ENCODE data around the gene SCAPER. TPM values are rescaled to one million over a fixed set of nuclear protein-coding genes. Genes with fewer than 3 reads are reported as not detected.

Gene SCAPER
- total and polyA plus RNA-seq, 10 donors, result 3.9 to 53.3 (median 34.0) TPM

DNA sequence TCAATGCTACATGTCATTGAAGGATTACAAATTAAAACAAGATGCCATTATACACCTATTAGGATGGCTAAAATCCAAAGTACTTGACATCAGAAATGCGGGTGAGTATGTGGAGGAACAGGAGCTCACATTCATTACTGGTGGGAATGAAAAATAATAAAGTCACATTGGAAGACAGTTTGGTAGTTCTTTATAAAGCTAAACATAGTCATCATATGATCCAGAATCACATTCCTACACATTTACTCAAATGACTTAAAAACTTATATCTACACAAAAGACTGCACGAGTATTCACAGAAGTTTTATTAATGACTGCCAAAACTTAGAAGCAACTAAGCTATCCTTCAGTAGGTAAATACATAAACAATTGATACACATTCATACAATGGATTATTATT lies 421.4 kb downstream of the SCAPER start:
- no peak for DNase-seq
- no peaks in the 10 kb centered on the region for H3K9me3 ChIP-seq
- no peak overlapping the region for H3K4me3 ChIP-seq
- intact Hi-C loops (cut with DNase I; ENCODE audit: low total_unique reads), result no loop called here
- no peaks in the 10 kb centered on the region for H3K27me3 ChIP-seq (replicated peaks in 1 of 7)
- TF ChIP-seq, protein P1, sequence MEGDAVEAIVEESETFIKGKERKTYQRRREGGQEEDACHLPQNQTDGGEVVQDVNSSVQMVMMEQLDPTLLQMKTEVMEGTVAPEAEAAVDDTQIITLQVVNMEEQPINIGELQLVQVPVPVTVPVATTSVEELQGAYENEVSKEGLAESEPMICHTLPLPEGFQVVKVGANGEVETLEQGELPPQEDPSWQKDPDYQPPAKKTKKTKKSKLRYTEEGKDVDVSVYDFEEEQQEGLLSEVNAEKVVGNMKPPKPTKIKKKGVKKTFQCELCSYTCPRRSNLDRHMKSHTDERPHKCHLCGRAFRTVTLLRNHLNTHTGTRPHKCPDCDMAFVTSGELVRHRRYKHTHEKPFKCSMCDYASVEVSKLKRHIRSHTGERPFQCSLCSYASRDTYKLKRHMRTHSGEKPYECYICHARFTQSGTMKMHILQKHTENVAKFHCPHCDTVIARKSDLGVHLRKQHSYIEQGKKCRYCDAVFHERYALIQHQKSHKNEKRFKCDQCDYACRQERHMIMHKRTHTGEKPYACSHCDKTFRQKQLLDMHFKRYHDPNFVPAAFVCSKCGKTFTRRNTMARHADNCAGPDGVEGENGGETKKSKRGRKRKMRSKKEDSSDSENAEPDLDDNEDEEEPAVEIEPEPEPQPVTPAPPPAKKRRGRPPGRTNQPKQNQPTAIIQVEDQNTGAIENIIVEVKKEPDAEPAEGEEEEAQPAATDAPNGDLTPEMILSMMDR (IDR thresholded peaks at IDR 0.05 in 8 of 11, conservative IDR thresholded peaks at IDR 0.05 in 3 of 11), result no peak
- TF ChIP-seq POLR2AphosphoS5 (IDR thresholded peaks at IDR 0.05), result no peak
- no peak for TF ChIP-seq POLR2A (IDR thresholded peaks at IDR 0.05)
- H3K4me1 ChIP-seq, result no peaks in the 10 kb centered on the region
- no peak overlapping the region for H3K27ac ChIP-seq
- H3K36me3 ChIP-seq, result no peaks in the 10 kb centered on the region
- WGBS, 5 donors, result 95 to 100% (median 97%) methylated on average over 2 of the region's 2 CpGs

DNA sequence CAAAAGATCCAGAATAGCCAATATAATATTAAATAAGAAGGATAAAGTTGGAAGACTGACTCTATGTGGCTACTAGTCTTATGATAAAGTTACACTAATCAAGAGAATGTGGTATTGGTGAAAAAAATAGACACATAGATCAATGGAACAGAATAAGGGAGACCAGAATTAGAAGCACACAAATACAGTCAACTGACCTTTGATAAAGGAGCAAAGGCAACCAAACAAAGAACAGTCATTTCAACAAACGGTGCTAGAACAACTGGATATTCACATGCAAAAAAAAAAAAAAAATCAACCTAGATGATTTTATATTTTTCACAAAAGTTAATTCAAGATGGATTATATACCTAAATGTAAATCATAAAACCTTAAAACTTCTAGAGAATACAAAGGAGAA lies 422.1 kb downstream of the SCAPER start:
- Histone ChIP-seq H3K27ac (no peak overlapping the region), H3K9me3 (no peaks in the 10 kb centered on the region), H3K4me3 (no peak overlapping the region), H3K27me3 (replicated peaks in 1 of 7) (no peaks in the 10 kb centered on the region), H3K4me1 (no peaks in the 10 kb centered on the region), H3K36me3 (no peaks in the 10 kb centered on the region)
- TF ChIP-seq POLR2A (IDR thresholded peaks at IDR 0.05) (no peak), POLR2AphosphoS5 (IDR thresholded peaks at IDR 0.05) (no peak)
- intact Hi-C loops (cut with DNase I; ENCODE audit: low total_unique reads), result no loop called here
- no peak for DNase-seq
- WGBS, 5 donors, result 96 to 100% (median 98%) methylated on average over 1 of the region's 1 CpG

DNA sequence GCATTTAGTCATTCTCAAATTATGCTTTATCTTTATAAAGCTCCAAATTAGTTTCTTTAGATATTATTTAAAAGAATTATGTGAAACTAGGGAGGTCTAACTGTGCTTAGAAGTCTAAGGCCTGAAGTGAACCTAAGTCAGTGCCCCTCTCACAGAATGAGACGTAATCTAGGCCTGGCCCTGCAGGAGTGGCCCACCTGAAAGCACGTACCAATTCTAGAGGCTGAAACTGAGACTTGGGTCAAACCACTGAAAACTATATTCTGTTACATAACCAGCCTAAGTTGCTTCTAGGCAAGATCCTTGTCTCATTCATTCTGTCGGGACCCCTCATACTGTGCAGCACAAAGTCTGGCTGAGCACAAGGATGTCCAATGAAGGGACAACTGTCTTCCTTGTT lies 424.9 kb downstream of the SCAPER start:
- H3K27ac ChIP-seq, result no peak overlapping the region

DNA sequence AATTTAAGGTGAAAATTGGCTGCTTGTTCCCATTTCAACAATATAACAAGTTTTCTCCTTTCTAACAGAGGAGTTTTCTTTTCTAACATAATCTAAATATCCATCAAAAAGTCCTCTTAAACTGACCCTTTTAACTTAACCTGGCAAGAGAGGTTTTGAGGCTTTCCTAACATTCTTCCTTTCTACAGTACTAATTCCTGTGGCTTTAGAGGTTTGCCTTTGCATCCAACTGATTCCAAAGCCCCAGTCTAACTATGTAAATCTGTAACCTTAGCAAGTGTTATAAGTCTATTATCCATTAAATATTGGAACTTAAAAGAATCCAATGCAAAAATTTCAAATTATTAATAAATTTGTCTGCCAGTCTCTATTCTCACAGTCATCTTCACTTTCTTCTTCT lies 434.4 kb downstream of the SCAPER start:
- intact Hi-C loops (cut with DNase I; ENCODE audit: low total_unique reads), result no loop called here
- DNase-seq, result no peak
- Histone ChIP-seq H3K27ac (no peak overlapping the region), H3K4me3 (no peak overlapping the region), H3K36me3 (peaks cover 0 to 57% (median 21%) of the 10 kb centered on the region in 6 donors), H3K4me1 (no peaks in the 10 kb centered on the region), H3K27me3 (replicated peaks in 1 of 7) (no peaks in the 10 kb centered on the region), H3K9me3 (peaks cover 0 to 32% (median 17%) of the 10 kb centered on the region in 8 donors)
- TF ChIP-seq POLR2A (IDR thresholded peaks at IDR 0.05), result no peak
- no peak for TF ChIP-seq POLR2AphosphoS5 (IDR thresholded peaks at IDR 0.05)
- TF ChIP-seq, protein P1 (IDR thresholded peaks at IDR 0.05 in 8 of 11, conservative IDR thresholded peaks at IDR 0.05 in 3 of 11), result no peak

More for the DNA sequence above, 424.9 kb downstream of the SCAPER start:
- no peak overlapping the region for H3K4me3 ChIP-seq
- no peak for DNase-seq
- H3K36me3 ChIP-seq, result no peaks in the 10 kb centered on the region
- TF ChIP-seq, protein P1 (IDR thresholded peaks at IDR 0.05 in 8 of 11, conservative IDR thresholded peaks at IDR 0.05 in 3 of 11), result no peak
- TF ChIP-seq POLR2AphosphoS5 (IDR thresholded peaks at IDR 0.05), result no peak
- no peak for TF ChIP-seq POLR2A (IDR thresholded peaks at IDR 0.05)
- H3K4me1 ChIP-seq, result no peaks in the 10 kb centered on the region
- 87 to 96% (median 94%) methylated on average over 3 of the region's 3 CpGs for WGBS, 5 donors
- H3K27me3 ChIP-seq (replicated peaks in 1 of 7), result no peaks in the 10 kb centered on the region
- intact Hi-C loops (cut with DNase I; ENCODE audit: low total_unique reads), result no loop called here
- H3K9me3 ChIP-seq, result no peaks in the 10 kb centered on the region

DNA sequence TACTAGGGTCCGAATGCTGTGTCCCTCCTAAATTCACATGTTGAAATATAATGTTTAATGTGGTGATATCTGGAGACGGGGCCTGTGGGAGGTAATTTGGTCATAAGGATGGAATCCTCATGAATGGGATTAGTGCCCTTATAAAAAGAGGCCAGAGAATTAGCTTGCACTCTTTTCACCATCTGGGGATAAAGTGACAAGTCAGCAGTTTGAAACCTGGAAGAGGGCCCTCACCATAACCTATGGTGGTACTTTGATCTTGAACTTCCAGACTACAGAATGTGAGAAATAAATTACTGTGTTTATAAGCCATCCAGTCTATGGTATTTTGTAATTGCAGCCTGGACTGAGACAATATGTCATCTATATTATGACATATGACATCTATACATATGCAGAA lies 436.4 kb downstream of the SCAPER start:
- Histone ChIP-seq H3K36me3 (peaks cover 0 to 63% (median 21%) of the 10 kb centered on the region in 6 donors), H3K27ac (no peak overlapping the region), H3K4me3 (no peak overlapping the region), H3K4me1 (no peaks in the 10 kb centered on the region), H3K27me3 (replicated peaks in 1 of 7) (no peaks in the 10 kb centered on the region), H3K9me3 (peaks cover 0 to 39% (median 25%) of the 10 kb centered on the region in 8 donors)
- intact Hi-C loops (cut with DNase I; ENCODE audit: low total_unique reads), result no loop called here
- DNase-seq, result no peak
- WGBS, 5 donors, result 95 to 98% (median 96%) methylated on average over 2 of the region's 2 CpGs
- TF ChIP-seq, protein P1 (IDR thresholded peaks at IDR 0.05 in 8 of 11, conservative IDR thresholded peaks at IDR 0.05 in 3 of 11), result no peak
